SU-DHL-6 (cell line): ENCODE data around the gene SLC37A3.

Source experiments
- H2AFZ ChIP-seq: fragments of 200-600 bp; sonication (generic); 2 replicates; pipeline ENCODE4 v1.6.1; 2014; ENCODE audit warnings: low read depth, mild to moderate bottlenecking, moderate library complexity, mixed read lengths, antibody characterized with exemption, low read length; ENCODE audit not compliant: severe bottlenecking
- H3F3A ChIP-seq: fragments of 200-600 bp; shearing (Covaris generic); 2 replicates; pipeline ENCODE4 v1.6.0; 2016; ENCODE audit warnings: antibody characterized with exemption, mild to moderate bottlenecking; ENCODE audit not compliant: insufficient read depth
- H3K27ac ChIP-seq: fragments of 200-600 bp; sonication (generic); 2 replicates; pipeline ENCODE4 v1.5.1; 2016; ENCODE audit warnings: low read depth, mild to moderate bottlenecking, low read length, moderate library complexity, mixed read lengths
- H3K27me3 ChIP-seq: fragments of 200-600 bp; sonication (generic), shearing (Covaris generic); 2 replicates; pipeline ENCODE4 v1.6.0; 2014; ENCODE audit warnings: mild to moderate bottlenecking, low read length
- H3K36me3 ChIP-seq: fragments of 200-600 bp; sonication (generic); 2 replicates; pipeline ENCODE4 v1.6.1; 2014; ENCODE audit warnings: mild to moderate bottlenecking, low read length, mixed read lengths
- H3K4me2 ChIP-seq: fragments of 300-600, 200-600 bp; shearing (Covaris generic), sonication (generic); 2 replicates; pipeline ENCODE4 v1.6.0; 2014; ENCODE audit warnings: low read length, low read depth, mild to moderate bottlenecking; ENCODE audit not compliant: poor library complexity, severe bottlenecking
- H3K4me3 ChIP-seq: fragments of 200-600 bp; sonication (generic); 2 replicates; pipeline ENCODE4 v1.5.1; 2014; ENCODE audit warnings: antibody characterized with exemption, low read length, mild to moderate bottlenecking, mixed read lengths; ENCODE audit not compliant: insufficient read depth, poor library complexity, severe bottlenecking
- H3K79me2 ChIP-seq: fragments of 200-600 bp; sonication (generic); 2 replicates; pipeline ENCODE4 v1.6.1; 2014; ENCODE audit warnings: mild to moderate bottlenecking, low read length, moderate library complexity; ENCODE audit not compliant: insufficient read depth
- H3K9ac ChIP-seq: fragments of 200-600 bp; sonication (generic); 2 replicates; pipeline ENCODE4 v1.7.0; 2014; ENCODE audit warnings: mild to moderate bottlenecking, low read length
- H3K9me2 ChIP-seq: fragments of 200-600 bp; sonication (generic); replicated peaks from 2 replicates; pipeline ENCODE4 v1.6.1; 2014; ENCODE audit warnings: low read length; ENCODE audit not compliant: insufficient read depth
- H3K9me3 ChIP-seq: fragments of 200-600 bp; sonication (generic); 2 replicates; pipeline ENCODE4 v1.6.1; 2014; ENCODE audit warnings: low read length, mixed read lengths; ENCODE audit not compliant: insufficient read depth
- H4K20me1 ChIP-seq: fragments of 200-600 bp; sonication (generic); 2 replicates; pipeline ENCODE4 v1.6.1; 2014; ENCODE audit warnings: low read depth, mild to moderate bottlenecking, antibody characterized with exemption, low read length, moderate library complexity, mixed read lengths
- EZH2phosphoT487 ChIP-seq: fragments of 200-600 bp; sonication (generic), shearing (Covaris generic); conservative IDR thresholded peaks from 2 replicates; pipeline ENCODE4 v1.6.1; 2018; ENCODE audit warnings: mild to moderate bottlenecking, antibody characterized with exemption, low read length, moderate library complexity, mixed read lengths
- TF ChIP-seq, protein P1 (sequence below): fragments of 200-600 bp; sonication (generic); IDR thresholded peaks from one replicate; pipeline ENCODE4 v1.5.1; 2017; ENCODE audit warnings: antibody characterized with exemption, mild to moderate bottlenecking, low read length, moderate library complexity; ENCODE audit not compliant: insufficient read depth, poor library complexity, severe bottlenecking

The SLC37A3 gene

DNA sequence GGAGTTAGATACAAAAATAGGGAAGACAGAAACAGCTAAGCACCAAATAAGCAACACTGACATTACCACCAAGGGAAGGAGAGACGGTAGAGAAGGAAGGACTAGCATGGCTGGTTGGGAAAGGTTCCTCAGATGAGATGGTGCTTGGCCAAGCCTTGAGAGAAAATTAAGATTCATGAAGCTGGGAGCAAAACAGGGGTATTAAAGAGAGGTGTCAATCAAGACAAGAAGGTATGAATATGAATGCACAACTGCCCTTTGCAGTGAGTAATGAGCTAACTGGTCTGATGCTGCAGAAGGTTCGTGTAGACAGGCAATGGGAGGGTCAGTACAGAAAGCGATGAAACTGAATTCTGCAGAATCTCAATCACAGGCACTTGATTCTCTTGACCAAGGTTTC is 67.7 kb downstream of the SLC37A3 start:
- Histone ChIP-seq H3K4me3 (no peak overlapping the region), H3K36me3 (no peaks in the 10 kb centered on the region), H3K4me2 (no peak overlapping the region), H3K27me3 (no peaks in the 10 kb centered on the region), H3K79me2 (no peaks in the 10 kb centered on the region), H3K27ac (no peak overlapping the region), H3F3A (no peaks in the 10 kb centered on the region), H4K20me1 (no peaks in the 10 kb centered on the region), H3K9me3 (no peaks in the 10 kb centered on the region), H3K9ac (no peak overlapping the region), H2AFZ (no peak overlapping the region), H3K9me2 (no peaks in the 10 kb centered on the region)
- TF ChIP-seq EZH2phosphoT487: no peak
- TF ChIP-seq, protein P1, sequence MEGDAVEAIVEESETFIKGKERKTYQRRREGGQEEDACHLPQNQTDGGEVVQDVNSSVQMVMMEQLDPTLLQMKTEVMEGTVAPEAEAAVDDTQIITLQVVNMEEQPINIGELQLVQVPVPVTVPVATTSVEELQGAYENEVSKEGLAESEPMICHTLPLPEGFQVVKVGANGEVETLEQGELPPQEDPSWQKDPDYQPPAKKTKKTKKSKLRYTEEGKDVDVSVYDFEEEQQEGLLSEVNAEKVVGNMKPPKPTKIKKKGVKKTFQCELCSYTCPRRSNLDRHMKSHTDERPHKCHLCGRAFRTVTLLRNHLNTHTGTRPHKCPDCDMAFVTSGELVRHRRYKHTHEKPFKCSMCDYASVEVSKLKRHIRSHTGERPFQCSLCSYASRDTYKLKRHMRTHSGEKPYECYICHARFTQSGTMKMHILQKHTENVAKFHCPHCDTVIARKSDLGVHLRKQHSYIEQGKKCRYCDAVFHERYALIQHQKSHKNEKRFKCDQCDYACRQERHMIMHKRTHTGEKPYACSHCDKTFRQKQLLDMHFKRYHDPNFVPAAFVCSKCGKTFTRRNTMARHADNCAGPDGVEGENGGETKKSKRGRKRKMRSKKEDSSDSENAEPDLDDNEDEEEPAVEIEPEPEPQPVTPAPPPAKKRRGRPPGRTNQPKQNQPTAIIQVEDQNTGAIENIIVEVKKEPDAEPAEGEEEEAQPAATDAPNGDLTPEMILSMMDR: no peak

DNA sequence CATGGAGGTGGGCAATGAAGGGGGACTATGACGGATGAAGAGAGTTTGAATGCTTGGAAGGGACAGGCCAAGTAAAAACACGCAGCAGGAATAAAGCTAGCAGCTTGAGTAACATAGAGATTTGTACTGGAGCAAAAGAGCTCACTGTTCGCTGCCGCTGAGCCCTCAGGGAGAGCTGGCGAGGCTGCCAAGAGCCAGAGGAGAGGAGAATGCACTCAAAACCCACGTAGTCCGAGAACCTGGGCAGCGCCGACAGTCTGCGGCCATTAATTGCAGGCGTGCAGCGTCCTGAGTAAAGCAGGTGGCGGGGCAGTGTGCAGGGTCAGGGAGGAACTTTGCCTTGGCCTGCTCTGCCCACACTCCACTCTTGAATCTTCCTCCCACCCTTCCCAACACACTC is 68.2 kb downstream of the SLC37A3 start:
- Histone ChIP-seq H3K4me2 (no peak overlapping the region), H4K20me1 (no peaks in the 10 kb centered on the region)

DNA sequence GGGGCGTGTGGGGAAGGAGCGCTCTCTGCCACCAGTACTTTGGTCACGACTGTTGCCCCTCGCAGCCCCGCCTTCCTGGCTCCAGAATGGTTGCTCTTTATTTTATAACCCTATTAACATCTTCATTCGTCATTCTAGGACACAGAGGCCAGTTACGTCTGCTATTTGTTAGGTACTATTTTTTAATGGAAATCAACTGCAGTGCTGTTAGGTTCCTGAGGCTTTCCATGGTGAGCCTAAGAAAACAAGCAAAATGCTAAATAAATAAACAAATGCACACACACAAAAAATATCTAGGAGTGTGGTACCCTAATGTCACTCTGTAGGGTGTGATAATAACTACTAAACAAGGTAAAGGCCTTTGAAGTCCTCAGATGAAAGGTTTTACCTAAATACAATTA is 71.1 kb downstream of the SLC37A3 start:
- no peak overlapping the region for H3K4me2 ChIP-seq
- H3F3A ChIP-seq: no peaks in the 10 kb centered on the region
- no peaks in the 10 kb centered on the region for H3K27me3 ChIP-seq
- H2AFZ ChIP-seq: no peak overlapping the region
- H3K79me2 ChIP-seq: no peaks in the 10 kb centered on the region
- no peak overlapping the region for H3K9ac ChIP-seq
- no peaks in the 10 kb centered on the region for H3K9me2 ChIP-seq
- H3K9me3 ChIP-seq: no peaks in the 10 kb centered on the region
- no peaks in the 10 kb centered on the region for H3K36me3 ChIP-seq
- H4K20me1 ChIP-seq: no peaks in the 10 kb centered on the region
- no peak overlapping the region for H3K27ac ChIP-seq
- H3K4me3 ChIP-seq: no peak overlapping the region
- no peak for TF ChIP-seq EZH2phosphoT487
- TF ChIP-seq, protein P1: no peak

More for the DNA sequence above, 68.2 kb downstream of the SLC37A3 start:
- Histone ChIP-seq H2AFZ (no peak overlapping the region), H3K9me2 (no peaks in the 10 kb centered on the region), H3K9ac (no peak overlapping the region), H3K9me3 (no peaks in the 10 kb centered on the region), H3K36me3 (no peaks in the 10 kb centered on the region), H3K79me2 (no peaks in the 10 kb centered on the region), H3K27ac (no peak overlapping the region), H3K4me3 (no peak overlapping the region), H3K27me3 (no peaks in the 10 kb centered on the region), H3F3A (no peaks in the 10 kb centered on the region)
- TF ChIP-seq EZH2phosphoT487: no peak
- TF ChIP-seq, protein P1: no peak
